Hematopoietic multipotent progenitor cell (in vitro differentiated cells): ENCODE measurements around the gene POLR2L. TPM values are rescaled to one million over a fixed set of nuclear protein-coding genes. Genes with fewer than 3 reads are reported as not detected.
A peak's percentile ranks its signal among the peaks of the same experiment; 100 is the strongest.

Experiments
- DNase-seq, 3 donors: peaks; one replicate each; pipeline ENCODE4 v3.0.0-alpha.2; 2011 to 2015; ENCODE audit warnings: low read depth in 2 of 3, low spot score in 2 of 3
- total RNA-seq: library from RNA; depleted of rRNA; stranded (reverse); fragments of >200 nt; gene quantifications from one replicate; pipeline ENCODE4 v1.2.3, GENCODE V29; 2012

Gene POLR2L
- total RNA-seq, 1 donor, result 41.5 TPM

DNA sequence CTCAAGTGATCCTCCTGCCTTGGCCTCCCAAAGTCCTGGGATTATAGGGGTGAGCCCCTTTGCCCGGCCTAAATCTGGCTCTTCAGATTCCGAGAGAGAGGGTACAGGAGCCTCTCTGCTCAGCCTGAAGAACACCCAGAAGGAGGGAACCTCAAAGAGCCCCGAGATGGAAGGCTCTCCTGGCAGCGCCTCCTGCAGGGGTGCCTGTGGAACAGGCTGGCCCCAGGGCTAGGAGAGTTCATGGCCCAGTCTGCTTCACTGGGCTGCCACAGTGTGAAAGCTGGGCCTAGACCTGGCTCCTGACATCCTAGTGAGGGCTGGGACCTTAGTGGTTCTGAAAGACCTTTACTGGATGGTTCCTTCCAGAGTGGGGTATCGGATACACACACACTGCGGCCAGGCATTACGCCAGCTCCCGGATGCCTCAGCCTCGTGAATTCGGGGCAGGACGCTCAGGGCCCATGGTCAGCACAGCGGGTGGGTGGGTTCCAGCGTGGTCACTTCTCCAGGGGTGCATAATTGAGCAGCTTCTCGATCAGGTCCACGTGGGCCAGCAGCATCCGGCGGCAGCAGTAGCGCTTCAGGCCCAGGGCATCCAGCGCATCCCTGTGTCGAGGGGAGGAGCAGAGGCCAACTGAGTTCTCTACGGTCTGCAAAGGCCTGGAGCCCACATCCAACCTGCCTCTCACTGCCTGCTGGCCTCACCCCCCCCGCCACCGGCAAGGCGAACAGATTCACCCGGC is 2.3 kb downstream of the POLR2L start:
- DNase-seq, result no peak

DNA sequence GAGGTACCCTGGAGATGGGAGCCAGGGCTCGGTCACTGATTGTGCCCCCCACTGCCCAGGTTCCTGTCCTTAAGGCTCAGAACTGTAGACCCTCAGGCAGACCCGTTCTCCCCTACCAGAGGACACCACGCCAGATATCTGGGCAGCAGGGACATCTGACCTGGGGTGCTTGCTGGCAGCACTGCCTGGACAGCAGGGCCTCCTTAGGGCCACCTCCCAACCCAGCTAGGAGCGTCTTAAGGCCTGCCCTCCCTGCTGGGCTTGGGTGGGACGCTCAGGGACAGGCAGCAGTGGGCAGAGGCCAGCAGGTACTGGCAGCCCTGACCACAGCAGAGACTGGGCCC is 3.1 kb downstream of the POLR2L start:
- no peak for DNase-seq

DNA sequence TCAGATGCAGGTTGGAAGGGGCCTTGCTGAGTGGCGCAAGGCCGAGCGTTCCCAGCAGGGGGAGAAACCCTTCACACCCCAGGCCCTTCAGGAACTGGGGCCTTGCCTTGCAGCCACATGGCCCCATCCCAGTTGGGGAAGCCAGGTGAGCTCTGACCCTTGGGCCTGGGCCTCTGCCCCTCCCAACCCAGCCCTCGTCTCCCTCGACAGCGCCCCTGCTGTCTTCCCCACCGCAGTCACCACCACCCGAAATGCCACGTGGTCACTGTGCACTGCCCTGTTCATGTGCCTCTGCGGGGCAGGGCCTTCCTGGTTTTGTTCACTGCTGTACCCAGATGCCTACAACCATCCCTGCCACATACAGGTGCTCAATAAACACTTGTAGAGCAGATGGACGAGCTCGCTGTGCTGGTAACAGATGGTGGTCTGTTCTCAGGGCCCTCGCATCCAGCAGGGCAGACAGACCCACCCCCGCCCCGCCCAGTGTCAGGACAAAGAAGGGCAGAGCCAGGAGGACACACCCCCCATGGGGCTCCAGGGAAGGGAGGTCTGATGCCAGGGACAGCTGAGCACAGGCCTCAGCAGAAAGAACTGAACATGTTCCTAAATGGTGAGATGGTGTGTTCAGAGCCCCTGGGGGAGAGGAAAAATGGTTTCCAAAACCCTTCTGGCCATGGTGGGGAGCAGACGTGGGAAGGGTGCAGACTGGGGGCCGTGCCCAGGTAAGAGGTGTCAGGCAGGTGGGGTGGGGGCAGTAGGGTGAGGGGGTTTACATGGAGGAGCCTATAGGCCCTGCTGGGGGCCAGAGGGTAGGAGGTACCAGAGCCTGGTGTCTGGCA is 3.7 kb downstream of the POLR2L start:
- no peak for DNase-seq

DNA sequence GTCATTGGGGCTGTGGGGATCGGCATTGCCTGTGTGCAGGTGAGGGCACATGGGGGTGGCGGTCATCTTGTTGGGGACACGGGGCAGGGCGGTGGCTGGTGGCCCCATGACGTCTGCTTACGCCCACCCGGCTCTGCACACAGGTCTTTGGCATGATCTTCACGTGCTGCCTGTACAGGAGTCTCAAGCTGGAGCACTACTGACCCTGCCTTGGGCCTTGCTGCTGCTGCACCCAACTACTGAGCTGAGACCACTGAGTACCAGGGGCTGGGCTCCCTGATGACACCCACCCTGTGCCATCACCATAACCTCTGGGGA is 4.4 kb downstream of the POLR2L start:
- no peak for DNase-seq

DNA sequence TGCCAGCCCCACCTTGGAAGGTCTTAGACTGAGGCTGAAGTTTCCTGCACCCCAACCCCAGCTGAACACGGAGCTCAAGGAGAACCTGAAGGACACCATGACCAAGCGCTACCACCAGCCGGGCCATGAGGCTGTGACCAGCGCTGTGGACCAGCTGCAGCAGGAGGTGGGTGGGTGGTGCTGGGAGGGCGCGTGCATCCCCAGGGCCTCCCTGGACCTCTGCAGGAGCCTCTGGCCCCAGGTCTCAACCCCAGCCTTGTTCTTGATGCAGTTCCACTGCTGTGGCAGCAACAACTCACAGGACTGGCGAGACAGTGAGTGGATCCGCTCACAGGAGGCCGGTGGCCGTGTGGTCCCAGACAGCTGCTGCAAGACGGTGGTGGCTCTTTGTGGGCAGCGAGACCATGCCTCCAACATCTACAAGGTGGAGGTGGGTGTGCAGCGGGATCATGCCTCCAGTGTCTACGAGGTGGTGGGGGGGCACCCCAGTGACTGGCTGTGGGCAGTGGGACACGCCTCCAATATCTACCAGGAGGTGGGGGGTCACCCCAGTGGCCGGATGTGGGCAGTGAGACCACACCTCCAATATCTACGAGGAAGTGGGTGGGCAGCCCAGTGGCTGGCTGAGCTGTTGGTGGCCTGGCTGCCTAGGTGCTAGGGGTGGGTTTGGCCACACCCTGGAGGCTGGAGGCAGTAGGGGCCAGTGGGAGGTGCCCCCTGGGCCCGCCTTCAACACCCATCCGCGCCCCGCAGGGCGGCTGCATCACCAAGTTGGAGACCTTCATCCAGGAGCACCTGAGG is 4.9 kb downstream of the POLR2L start:
- no peak for DNase-seq

DNA sequence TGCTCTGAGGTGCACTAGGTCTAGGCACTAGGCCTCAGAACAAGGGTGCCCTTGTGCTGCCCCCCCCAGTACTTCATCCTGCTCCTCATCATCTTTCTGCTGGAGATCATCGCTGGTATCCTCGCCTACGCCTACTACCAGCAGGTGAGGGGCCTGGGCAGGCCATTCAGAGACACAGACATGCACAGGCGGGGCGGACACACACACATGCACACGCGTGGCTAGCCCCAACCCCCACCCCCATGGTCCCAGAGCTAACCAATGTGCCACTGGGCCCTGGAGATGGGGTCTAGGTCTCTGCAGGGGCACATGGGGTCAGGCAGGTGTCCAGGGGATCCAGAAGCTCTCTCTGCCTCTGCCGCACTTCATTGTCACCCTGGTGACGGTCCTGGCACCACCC is 5.6 kb downstream of the POLR2L start:
- DNase-seq, result no peak

DNA sequence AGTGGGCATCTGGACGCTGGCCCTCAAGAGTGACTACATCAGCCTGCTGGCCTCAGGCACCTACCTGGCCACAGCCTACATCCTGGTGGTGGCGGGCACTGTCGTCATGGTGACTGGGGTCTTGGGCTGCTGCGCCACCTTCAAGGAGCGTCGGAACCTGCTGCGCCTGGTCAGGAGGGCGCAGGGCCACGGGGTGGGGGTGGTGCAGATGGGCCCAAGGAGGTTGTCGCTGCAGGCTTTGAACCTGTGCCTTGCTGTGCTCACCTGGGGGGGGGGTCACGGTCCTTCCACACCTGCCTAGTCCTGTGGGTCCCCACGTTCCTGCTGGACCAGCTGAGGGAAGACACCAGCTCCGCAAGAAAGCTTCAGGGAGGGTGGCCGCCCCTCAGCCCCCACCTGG is 6.1 kb downstream of the POLR2L start:
- DNase-seq, result no peak

DNA sequence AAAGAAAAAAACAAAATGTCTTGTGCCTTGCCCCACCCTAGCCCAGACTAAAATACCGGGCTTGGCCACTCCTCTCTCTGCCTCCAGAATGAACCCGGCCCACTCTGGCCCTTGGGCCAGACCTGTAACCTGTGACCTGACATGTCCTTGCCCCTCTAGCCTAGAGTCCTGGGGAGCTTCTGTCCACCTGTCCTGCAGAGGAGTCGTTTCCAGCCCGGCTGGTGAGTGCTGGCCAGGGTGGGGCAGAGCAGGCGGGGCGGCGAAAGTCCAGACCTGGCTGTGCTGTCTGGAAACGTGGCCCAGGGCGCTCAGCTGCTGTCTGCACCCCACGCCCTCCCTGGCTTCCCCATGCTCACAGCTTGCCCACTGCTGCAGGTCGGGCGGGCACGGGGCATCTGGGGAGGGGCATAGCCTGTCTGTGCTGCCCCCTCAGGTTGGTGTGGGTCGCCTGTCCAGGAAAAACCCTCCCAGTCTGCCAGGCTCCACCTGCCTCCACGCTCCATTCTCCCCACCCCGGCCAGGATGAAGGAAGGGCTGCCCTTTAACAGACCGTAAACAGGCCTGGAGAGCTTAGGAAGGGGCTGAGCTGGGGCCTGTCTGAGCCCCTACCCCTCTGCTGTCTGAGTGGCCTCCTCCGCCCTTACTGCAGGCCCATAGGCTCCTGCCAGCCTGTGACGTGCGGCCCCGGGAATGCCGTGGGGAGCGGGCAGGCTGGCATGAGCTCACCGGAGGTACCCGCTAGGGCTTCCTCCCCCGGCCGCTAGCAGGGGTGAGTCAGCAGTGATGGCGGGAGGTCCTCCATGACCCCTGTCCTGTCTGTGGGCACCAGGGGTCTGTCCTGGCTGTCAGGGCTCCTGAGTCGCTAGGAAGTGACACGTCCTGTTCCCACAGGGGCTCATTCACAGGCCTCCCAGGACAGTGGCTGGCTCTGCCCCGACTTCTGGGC is 7.7 kb downstream of the POLR2L start:
- DNase-seq, result peak in 2 of 3 donors; percentile 62 to 71

DNA sequence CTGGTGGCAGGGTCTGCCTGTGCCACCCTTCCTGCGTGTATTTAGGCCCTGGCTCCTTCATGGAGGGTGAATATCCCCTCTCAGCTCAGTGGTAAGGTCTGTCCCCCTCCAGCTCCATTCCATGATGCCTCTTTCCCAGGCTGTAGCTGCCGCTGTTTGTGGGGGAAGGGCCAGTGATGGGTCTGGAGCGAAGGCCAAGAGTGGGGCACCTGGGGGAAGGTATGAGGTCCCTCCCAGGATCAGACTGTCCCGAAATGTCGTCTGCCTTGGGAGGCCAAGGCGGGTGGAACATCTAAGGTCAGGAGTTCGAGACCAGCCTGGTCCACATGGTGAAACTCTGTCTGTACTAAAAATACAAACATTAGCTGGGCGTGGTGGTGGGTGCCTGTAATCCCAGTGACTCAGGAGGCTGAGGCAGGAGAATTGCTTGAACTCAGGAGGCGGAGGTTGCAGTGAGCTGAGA is 8.4 kb downstream of the POLR2L start:
- no peak for DNase-seq

DNA sequence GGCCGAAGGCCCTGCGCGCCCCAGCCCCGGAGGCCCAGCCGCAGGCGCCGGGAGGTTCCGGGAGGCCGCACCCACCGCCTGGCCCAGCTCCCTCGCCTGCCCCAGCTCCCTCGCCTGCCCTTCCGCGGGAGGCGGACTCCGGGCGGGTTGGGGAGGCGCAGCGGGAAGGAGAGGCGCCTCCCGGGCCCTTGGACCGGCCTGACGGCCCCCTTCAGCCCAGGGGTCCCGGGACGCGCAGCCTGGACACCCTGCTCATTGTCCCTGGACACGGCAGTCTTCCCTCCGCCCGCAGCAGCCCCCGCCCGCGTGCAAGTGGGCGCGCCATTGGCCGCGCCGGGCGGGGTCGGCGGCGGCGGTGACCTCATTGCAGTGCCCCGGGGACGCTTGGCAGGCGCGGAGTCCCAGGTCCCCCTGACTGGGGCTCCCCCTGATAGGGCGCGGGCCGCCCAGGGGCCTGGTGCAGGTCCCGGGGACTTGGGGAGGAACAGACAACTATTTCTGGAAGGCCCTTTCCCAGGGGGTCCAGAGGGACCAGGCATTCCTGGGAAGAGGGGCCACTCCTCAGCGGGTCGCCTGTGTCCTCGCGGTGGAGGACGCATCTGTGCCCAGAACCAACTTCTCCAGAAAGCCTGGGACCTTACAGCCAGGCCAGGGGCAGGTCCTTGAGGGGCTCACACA is 9.1 kb downstream of the POLR2L start:
- DNase-seq, result peak in 2 of 3 donors; percentile 46 to 49

DNA sequence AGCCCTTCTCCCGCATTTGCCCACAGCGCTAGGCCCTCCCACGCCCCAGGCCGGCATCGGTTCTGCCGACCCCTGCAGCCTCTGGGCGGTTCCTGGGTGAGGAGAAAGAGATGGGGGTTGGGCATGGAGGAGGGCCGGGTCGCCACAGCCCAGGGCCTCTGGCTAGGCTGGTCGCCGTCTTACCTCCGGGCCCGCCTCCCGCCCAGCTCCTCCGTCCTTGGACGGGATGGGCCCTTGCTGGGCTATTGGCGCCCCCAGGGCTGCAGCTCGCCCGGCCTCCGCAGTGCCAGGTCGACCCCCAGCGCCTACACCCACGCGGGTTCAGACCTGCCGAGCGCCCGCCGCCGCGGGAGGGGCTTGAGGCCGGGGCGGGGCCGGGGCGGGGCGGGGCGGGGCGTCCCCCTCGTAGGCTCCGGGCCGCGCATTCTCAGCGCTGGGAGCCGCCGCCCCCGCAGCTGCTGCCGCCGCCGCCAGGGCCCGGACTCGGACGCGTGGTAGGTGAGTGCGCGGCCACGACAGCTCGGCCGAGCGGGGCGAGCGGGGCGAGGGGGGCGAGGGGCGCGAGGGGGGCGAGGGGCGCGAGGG is 9.7 kb downstream of the POLR2L start, which contains the start of gene CD151:
Gene CD151, plus strand, starts transcription at position 424 of the 585 bp plus-strand sequence. CDS start 3,118 bp downstream, outside the sequence.
- DNase-seq, result peak in 2 of 3 donors; percentile 43 to 44

DNA sequence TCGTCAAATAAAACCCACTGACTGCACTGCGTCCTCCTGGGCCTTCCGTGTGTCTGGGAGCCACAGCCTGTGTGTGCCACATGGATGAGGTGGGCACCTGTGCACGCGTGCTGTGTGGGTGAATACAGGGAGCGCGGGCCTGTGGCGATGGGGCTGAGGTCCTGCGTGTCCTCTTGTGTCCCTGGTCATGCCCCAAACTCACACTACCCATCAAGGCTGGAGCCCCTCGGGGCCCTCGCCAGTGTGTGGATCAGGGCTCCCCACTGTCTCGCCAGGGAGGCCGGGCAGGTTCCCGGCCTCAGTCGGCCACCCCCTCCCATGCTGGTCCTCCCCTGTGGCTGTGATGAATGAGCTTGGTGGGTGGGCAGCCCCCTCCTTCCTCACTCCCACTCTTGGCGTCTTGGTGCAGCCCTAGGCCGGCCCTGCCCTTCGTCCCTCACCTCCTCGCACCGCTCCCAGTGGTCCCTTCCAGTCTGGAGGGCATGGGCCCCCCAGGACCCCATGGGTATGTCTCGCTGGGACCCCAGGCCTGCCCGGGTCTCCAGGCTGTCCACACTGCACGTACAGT is 10.3 kb downstream of the POLR2L start:
- no peak for DNase-seq

DNA sequence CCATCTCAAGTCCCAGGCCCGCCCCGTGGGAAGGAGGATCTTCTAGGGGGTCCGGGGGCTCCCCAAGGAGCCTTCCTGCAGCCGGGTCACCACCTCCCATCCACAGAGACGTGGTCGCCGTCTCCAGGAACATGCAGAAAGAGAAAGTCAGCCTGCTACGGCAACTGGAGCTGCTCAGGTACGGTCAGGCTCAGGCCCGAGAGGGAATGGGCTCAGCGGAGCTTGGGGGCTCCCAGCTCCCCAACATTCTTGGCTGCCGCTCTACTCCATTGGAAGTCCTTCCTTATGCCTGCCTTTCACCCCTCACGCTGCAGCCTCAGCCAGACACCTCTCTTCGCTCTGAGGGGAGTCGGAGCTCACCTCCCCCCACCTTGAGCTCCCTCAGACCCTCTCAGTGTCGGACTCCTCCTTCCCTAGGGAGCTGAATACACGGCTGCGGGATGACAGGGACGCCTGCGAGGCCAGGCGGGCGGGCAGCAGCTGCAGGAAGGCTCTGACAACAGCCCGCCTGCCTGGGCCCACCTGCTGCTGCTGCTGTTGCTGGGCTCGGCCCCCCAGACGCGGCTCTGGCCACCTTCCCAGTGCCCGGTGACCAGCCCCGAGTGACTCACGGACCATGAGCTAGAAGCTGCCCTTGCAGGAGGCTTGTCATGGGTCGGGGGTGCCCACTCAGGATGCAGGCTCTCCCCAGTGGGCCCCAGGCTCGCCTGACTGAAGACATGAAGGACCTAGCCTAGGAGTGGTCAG is 11.0 kb downstream of the POLR2L start:
- no peak for DNase-seq

DNA sequence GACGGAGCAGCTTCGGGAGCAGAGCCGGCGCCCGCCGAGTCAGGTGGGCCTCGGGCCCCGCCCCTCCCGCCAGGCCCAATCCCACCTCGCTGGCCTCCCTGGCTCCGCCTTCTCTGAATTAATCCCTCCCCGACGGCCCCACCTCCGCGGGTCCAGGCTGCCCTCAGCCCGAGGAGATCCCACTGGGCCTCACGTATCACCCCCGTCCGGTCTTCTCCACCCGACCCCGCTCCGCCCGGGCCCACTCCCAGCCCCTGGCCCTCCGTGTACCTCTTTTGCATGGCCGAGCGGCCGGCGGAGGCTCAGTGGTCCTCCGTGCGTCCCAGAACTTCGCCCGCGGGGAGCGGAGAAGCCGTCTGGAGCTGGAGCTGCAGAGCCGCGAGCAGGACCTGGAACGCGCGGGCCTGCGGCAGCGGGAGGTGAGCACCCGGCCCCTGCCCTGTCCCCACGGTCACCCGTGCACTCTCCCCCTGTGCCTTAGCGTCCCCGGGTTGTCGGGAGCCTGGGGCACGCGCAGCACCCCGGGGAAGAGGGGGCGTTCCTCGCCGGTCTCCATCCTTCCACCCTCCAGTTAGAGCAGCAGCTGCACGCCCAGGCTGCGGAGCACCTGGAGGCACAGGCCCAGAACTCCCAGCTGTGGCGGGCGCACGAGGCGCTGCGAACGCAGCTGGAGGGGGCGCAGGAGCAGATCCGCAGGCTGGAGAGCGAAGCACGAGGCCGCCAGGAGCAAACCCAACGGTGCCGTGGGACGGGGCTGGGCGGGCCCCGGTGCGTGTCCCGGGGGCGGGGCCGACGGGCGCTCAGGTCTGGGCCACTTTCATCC is 11.8 kb downstream of the POLR2L start:
- peak in 2 of 3 donors; percentile 43 to 71 for DNase-seq

DNA sequence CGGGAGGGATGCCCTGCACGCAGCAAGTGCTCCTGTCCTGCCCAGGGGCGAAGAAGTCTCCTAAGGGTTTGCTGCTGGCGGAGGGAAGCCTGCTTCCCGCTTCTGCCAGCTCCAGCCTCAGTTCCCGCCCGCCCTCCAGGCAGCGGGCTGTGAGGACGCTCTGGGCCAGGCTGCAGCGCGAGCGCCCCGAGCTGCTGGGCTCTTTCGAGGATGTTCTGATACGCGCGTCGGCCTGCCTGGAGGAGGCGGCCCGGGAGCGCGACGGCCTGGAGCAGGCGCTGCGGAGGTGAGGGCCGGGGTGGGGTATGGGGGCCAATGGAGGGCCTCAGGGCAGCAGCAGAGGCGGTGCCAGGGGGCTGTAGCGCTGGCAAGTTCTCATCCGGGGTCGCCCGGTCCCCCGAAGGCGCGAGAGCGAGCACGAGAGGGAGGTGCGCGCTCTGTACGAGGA is 12.5 kb downstream of the POLR2L start:
- no peak for DNase-seq

DNA sequence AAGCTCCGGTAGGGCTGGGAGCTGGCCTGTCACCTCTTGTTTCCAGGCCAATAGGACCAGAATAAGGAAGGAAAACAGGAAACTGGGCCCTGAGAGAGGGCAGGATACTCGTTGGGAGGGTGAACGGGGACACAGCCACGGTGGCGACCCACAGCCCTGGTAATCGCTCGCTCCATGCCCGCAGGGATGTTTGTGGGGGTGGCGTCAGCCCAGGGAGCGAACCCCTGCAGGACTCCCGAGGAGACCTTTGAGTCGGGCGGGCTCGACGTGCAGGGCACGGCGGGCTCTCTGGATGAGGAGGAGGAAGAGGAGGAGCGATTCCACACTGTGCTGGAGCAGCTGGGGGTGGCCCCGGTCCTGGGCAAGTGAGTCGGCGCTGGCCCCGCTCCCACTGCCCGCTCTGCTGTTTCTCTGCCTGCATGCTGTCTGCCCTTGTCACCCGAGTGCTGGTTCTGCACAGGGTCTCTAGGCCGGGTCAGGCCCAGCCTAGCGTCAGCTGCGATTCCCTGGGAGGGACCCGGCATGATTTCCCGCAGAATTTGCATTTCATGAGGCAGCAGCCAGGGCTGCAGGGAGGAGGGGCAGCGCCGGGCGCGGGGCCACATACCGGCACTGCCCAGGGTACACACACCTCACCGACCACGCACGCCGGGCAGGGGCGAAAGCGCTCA is 13.0 kb downstream of the POLR2L start:
- no peak for DNase-seq
